ENCODE results near the gene ABLIM1.

ABLIM1 gene

GRCh38 chr10:114479836-114480235 is 178.2 kb downstream of the ABLIM1 start:
- H3K27ac ChIP-seq, result no peak overlapping the region
- no peak for TF ChIP-seq CTCF (conservative IDR thresholded peaks at IDR 0.05)
- no peak for TF ChIP-seq ZFX (IDR thresholded peaks at IDR 0.05)

- TF ChIP-seq ZFX (IDR thresholded peaks at IDR 0.05), result no peak
- no peak for TF ChIP-seq CTCF (conservative IDR thresholded peaks at IDR 0.05)
- H3K27ac ChIP-seq, result no peak overlapping the region
Observed at GRCh38 chr10:114479307-114479706, 178.8 kb downstream of the ABLIM1 start.

DNA sequence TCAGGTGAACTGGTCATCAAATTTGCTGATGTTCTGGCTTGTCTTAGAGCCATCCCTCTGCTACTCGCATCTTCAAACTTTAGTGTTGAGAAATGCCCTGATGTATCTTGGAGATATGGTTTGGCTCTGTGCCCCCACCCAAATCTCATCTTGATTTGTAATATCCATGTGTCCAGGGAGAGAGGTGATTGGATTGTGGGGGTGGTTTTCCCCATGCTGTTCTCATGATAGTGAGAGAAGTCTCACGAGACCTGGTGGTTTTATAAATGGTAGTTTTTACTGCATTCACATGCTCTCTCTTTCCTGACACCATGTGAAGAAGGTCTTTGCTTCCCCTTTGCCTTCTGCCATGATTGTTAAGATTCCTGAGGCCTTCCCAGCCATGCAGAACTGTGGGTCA is 179.8 kb downstream of the ABLIM1 start:
- no peak for TF ChIP-seq ZFX (IDR thresholded peaks at IDR 0.05)
- no peak overlapping the region for H3K27ac ChIP-seq

- TF ChIP-seq ZFX (IDR thresholded peaks at IDR 0.05), result no peak
- no peak for TF ChIP-seq CTCF (conservative IDR thresholded peaks at IDR 0.05)
- no peak overlapping the region for H3K27ac ChIP-seq
Observed at GRCh38 chr10:114477285-114477684, 180.8 kb downstream of the ABLIM1 start.

GRCh38 chr10:114474989-114475388 is 183.1 kb downstream of the ABLIM1 start:
- TF ChIP-seq ZFX (IDR thresholded peaks at IDR 0.05), result no peak
- TF ChIP-seq CTCF (conservative IDR thresholded peaks at IDR 0.05), result no peak
- H3K27ac ChIP-seq, result no peak overlapping the region

- H3K27ac ChIP-seq, result no peak overlapping the region
- TF ChIP-seq ZFX (IDR thresholded peaks at IDR 0.05), result no peak
- TF ChIP-seq CTCF (conservative IDR thresholded peaks at IDR 0.05), result no peak
Observed at GRCh38 chr10:114473776-114474175, 184.3 kb downstream of the ABLIM1 start.

- no peak for TF ChIP-seq ZFX (IDR thresholded peaks at IDR 0.05)
- TF ChIP-seq CTCF (conservative IDR thresholded peaks at IDR 0.05), result no peak
- H3K27ac ChIP-seq, result peak overlapping the region; percentile 51; the same call in 1 of the 2 replicates
Observed at GRCh38 chr10:114472877-114473253, 185.2 kb downstream of the ABLIM1 start.

All from C4-2B (cell line).